IMR-90 (cell line): Measurements from ENCODE around the gene ZKSCAN7.
"Not testable (repeated sequence)": the region's sequence is repeated elsewhere in the genome, so short reads cannot be mapped to it uniquely, and the experiment has no call there.

Experiments
- BHLHE40 ChIP-seq: fragments of 150-350 bp; IDR thresholded peaks from 2 replicates; pipeline ENCODE4 v1.6.1; 2016; ENCODE audit warnings: mild to moderate bottlenecking, low read depth, low read length
- CTCF ChIP-seq: conservative IDR thresholded peaks from 2 replicates; pipeline ENCODE4 v1.5.1; 2012; ENCODE audit warnings: mild to moderate bottlenecking, low read depth, low read length, improper control_type of control experiment
- MAZ ChIP-seq: IDR thresholded peaks from 2 replicates; pipeline ENCODE4 v1.6.1; 2012; ENCODE audit warnings: low read depth, mild to moderate bottlenecking, low read length, improper control_type of control experiment, moderate library complexity, borderline replicate concordance
- POLR2A ChIP-seq: IDR thresholded peaks from 2 replicates; pipeline ENCODE4 v1.6.1; 2012; ENCODE audit warnings: mild to moderate bottlenecking, low read depth, low read length
- SMC3 ChIP-seq: fragments of 150-350 bp; IDR thresholded peaks from 2 replicates; pipeline ENCODE4 v1.6.1; 2016; ENCODE audit warnings: low read depth, mild to moderate bottlenecking, antibody characterized with exemption, low read length, moderate library complexity

GRCh38 chr3:44544811-44545210 is 10.2 kb upstream of the ZKSCAN7 start:
- not testable (repeated sequence) for TF ChIP-seq MAZ, CTCF, POLR2A, BHLHE40, SMC3
